Loucy (cell line): ENCODE measurements around the gene PDE4D.

Experiments used
- CTCF ChIP-seq: fragments of 200-600 bp; sonication (generic); conservative IDR thresholded peaks from 2 replicates; pipeline ENCODE4 v1.5.1; 2014; ENCODE audit warnings: mild to moderate bottlenecking, antibody characterized with exemption, low read length
- EZH2phosphoT487 ChIP-seq: fragments of 200-600 bp; IDR thresholded peaks from 2 replicates; pipeline ENCODE4 v1.6.1; 2018; ENCODE audit warnings: antibody characterized with exemption, mild to moderate bottlenecking, moderate library complexity, borderline replicate concordance

- TF ChIP-seq CTCF (no peak), EZH2phosphoT487 (no peak)
These were observed 401.6 kb downstream of the PDE4D start for GRCh38 chr5:59491945-59492344.
